H1 (cell line): ENCODE results near the gene EPG5. TPM values are rescaled to one million over a fixed set of nuclear protein-coding genes. Genes with fewer than 3 reads are reported as not detected.

ENCODE experiments used
- CEBPB ChIP-seq: IDR thresholded peaks from 2 replicates; pipeline ENCODE4 v1.6.1; 2012; ENCODE audit warnings: low read depth, low read length
- CREB1 ChIP-seq: IDR thresholded peaks from 2 replicates; pipeline ENCODE4 v1.6.1; 2012; ENCODE audit warnings: inconsistent platforms
- EZH2 ChIP-seq: fragments of 200-600 bp; sonication (generic); IDR thresholded peaks from 2 replicates; pipeline ENCODE4 v1.7.1; 2012; ENCODE audit warnings: low read depth, mild to moderate bottlenecking, moderate library complexity, low read length, inconsistent platforms; ENCODE audit not compliant: severe bottlenecking
- RBBP5 ChIP-seq: IDR thresholded peaks from 2 replicates; pipeline ENCODE4 v1.7.1; 2012; ENCODE audit warnings: low read depth, mild to moderate bottlenecking, inconsistent platforms, low read length, moderate library complexity, borderline replicate concordance
- RXRA ChIP-seq: IDR thresholded peaks from 2 replicates; pipeline ENCODE4 v1.6.1; 2011; ENCODE audit warnings: low read depth, mild to moderate bottlenecking, low read length, moderate library complexity; ENCODE audit not compliant: insufficient read depth
- SAP30 ChIP-seq: fragments of 300-600 bp; sonication (generic); IDR thresholded peaks from 2 replicates; pipeline ENCODE4 v1.7.1; 2012; ENCODE audit warnings: low read length, moderate library complexity, mild to moderate bottlenecking, inconsistent platforms; ENCODE audit not compliant: insufficient read depth, insufficient replicate concordance
- SP2 ChIP-seq: IDR thresholded peaks from 2 replicates; pipeline ENCODE4 v1.6.1; 2012; ENCODE audit warnings: mild to moderate bottlenecking, low read length, inconsistent platforms
- polyA plus RNA-seq, 7 experiments: library from polyadenylated mRNA; depleted of rRNA in 3 of 7; stranded (reverse) in 5 of 7; unstranded in 2 of 7; fragments of >200 nt in 5 of 7; fragments of 200-250 nt in 2 of 7; gene quantifications; 1 replicate in 5 of 7; 2 replicates in 1 of 7; 4 replicates in 1 of 7; pipeline versions ENCODE4 v1.2.1 to v1.2.3, GENCODE V29; 2011 to 2013; ENCODE audit warnings: missing spikeins in 2 of 7, mixed read lengths in 2 of 7
- total RNA-seq: library from RNA; stranded (reverse); fragmentation: NEBNext Ultra II Directional; extraction: Animal tissue kit (Norgen Biotek cat#: 25700); gene quantifications from 2 replicates; pipeline ENCODE4 v1.2.1, GENCODE V29; 2021
- TF ChIP-seq, protein P1 (sequence below): fragments of 300-600 bp; sonication (generic); IDR thresholded peaks from 2 replicates; pipeline ENCODE4 v1.7.1; 2012; ENCODE audit warnings: low read length, moderate library complexity, mild to moderate bottlenecking, inconsistent platforms; ENCODE audit not compliant: insufficient replicate concordance
- TF ChIP-seq, protein P2 (sequence below): IDR thresholded peaks from 2 replicates; pipeline ENCODE4 v1.6.1; 2011; ENCODE audit warnings: low read depth, mild to moderate bottlenecking, low read length; ENCODE audit not compliant: insufficient read depth

EPG5 gene
- total and polyA plus RNA-seq, 2 of the 8 experiments (the other 6 are each of a cell fraction or from before 2014, with no cell fraction given): 14.1 to 18.3 TPM

DNA sequence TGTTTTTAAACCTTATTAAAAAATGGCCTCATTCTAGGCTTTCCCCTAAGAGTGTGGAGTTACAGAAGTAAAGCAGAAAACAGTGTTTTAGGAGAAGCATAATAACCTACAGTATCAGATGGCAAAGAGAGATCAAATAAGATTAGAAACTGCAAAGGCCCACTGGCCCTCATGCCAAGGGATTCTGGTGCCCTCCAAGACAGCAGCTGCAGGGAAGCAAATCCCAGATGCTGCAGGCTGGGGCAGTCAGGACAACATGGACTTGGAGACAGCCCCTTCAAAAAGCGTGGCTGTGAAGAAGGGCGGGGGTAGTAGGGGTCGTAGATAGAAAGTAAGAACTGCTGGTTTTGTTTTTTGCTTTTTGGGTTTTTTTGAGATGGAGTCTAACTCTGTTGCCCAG, 28.3 kb upstream of the EPG5 start (continued):
- TF ChIP-seq, protein P1, sequence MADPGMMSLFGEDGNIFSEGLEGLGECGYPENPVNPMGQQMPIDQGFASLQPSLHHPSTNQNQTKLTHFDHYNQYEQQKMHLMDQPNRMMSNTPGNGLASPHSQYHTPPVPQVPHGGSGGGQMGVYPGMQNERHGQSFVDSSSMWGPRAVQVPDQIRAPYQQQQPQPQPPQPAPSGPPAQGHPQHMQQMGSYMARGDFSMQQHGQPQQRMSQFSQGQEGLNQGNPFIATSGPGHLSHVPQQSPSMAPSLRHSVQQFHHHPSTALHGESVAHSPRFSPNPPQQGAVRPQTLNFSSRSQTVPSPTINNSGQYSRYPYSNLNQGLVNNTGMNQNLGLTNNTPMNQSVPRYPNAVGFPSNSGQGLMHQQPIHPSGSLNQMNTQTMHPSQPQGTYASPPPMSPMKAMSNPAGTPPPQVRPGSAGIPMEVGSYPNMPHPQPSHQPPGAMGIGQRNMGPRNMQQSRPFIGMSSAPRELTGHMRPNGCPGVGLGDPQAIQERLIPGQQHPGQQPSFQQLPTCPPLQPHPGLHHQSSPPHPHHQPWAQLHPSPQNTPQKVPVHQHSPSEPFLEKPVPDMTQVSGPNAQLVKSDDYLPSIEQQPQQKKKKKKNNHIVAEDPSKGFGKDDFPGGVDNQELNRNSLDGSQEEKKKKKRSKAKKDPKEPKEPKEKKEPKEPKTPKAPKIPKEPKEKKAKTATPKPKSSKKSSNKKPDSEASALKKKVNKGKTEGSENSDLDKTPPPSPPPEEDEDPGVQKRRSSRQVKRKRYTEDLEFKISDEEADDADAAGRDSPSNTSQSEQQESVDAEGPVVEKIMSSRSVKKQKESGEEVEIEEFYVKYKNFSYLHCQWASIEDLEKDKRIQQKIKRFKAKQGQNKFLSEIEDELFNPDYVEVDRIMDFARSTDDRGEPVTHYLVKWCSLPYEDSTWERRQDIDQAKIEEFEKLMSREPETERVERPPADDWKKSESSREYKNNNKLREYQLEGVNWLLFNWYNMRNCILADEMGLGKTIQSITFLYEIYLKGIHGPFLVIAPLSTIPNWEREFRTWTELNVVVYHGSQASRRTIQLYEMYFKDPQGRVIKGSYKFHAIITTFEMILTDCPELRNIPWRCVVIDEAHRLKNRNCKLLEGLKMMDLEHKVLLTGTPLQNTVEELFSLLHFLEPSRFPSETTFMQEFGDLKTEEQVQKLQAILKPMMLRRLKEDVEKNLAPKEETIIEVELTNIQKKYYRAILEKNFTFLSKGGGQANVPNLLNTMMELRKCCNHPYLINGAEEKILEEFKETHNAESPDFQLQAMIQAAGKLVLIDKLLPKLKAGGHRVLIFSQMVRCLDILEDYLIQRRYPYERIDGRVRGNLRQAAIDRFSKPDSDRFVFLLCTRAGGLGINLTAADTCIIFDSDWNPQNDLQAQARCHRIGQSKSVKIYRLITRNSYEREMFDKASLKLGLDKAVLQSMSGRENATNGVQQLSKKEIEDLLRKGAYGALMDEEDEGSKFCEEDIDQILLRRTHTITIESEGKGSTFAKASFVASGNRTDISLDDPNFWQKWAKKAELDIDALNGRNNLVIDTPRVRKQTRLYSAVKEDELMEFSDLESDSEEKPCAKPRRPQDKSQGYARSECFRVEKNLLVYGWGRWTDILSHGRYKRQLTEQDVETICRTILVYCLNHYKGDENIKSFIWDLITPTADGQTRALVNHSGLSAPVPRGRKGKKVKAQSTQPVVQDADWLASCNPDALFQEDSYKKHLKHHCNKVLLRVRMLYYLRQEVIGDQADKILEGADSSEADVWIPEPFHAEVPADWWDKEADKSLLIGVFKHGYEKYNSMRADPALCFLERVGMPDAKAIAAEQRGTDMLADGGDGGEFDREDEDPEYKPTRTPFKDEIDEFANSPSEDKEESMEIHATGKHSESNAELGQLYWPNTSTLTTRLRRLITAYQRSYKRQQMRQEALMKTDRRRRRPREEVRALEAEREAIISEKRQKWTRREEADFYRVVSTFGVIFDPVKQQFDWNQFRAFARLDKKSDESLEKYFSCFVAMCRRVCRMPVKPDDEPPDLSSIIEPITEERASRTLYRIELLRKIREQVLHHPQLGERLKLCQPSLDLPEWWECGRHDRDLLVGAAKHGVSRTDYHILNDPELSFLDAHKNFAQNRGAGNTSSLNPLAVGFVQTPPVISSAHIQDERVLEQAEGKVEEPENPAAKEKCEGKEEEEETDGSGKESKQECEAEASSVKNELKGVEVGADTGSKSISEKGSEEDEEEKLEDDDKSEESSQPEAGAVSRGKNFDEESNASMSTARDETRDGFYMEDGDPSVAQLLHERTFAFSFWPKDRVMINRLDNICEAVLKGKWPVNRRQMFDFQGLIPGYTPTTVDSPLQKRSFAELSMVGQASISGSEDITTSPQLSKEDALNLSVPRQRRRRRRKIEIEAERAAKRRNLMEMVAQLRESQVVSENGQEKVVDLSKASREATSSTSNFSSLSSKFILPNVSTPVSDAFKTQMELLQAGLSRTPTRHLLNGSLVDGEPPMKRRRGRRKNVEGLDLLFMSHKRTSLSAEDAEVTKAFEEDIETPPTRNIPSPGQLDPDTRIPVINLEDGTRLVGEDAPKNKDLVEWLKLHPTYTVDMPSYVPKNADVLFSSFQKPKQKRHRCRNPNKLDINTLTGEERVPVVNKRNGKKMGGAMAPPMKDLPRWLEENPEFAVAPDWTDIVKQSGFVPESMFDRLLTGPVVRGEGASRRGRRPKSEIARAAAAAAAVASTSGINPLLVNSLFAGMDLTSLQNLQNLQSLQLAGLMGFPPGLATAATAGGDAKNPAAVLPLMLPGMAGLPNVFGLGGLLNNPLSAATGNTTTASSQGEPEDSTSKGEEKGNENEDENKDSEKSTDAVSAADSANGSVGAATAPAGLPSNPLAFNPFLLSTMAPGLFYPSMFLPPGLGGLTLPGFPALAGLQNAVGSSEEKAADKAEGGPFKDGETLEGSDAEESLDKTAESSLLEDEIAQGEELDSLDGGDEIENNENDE: no peak
- no peak for TF ChIP-seq RBBP5
- TF ChIP-seq CREB1: no peak
- no peak for TF ChIP-seq SAP30
- TF ChIP-seq, protein P2, sequence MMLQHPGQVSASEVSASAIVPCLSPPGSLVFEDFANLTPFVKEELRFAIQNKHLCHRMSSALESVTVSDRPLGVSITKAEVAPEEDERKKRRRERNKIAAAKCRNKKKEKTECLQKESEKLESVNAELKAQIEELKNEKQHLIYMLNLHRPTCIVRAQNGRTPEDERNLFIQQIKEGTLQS: no peak
- no peak for TF ChIP-seq CEBPB
- TF ChIP-seq EZH2: no peak
- no peak for TF ChIP-seq SP2
- no peak for TF ChIP-seq RXRA
